HEK293 (cell line): ENCODE results near the gene MTG1.

Experiments used
- ZFP69B ChIP-seq: fragments of 450-650 bp; formaldehyde crosslinking; IDR thresholded peaks from 2 replicates; pipeline ENCODE4 v1.5.1; 2016; ENCODE audit warnings: missing biosample characterization, missing genetic modification characterization
- ZNF114 ChIP-seq: fragments of 450-650 bp; formaldehyde crosslinking; IDR thresholded peaks from 2 replicates; pipeline ENCODE4 v1.5.0; 2017; ENCODE audit warnings: missing biosample characterization, missing genetic modification characterization
- ZNF121 ChIP-seq: fragments of 450-650 bp; formaldehyde crosslinking; IDR thresholded peaks from 2 replicates; pipeline ENCODE4 v1.5.1; 2016; ENCODE audit warnings: missing biosample characterization, missing genetic modification characterization
- ZNF146 ChIP-seq: fragments of 450-650 bp; formaldehyde crosslinking; IDR thresholded peaks from 2 replicates; pipeline ENCODE4 v1.5.1; 2016; ENCODE audit warnings: missing biosample characterization, missing genetic modification characterization
- ZNF155 ChIP-seq: fragments of 450-650 bp; formaldehyde crosslinking; IDR thresholded peaks from 2 replicates; pipeline ENCODE4 v1.5.1; 2016; ENCODE audit warnings: missing biosample characterization, missing genetic modification characterization
- ZNF175 ChIP-seq: fragments of 450-650 bp; formaldehyde crosslinking; IDR thresholded peaks from 2 replicates; pipeline ENCODE4 v1.5.1; 2016; ENCODE audit warnings: missing biosample characterization, missing genetic modification characterization
- ZNF202 ChIP-seq: fragments of 450-650 bp; formaldehyde crosslinking; IDR thresholded peaks from 2 replicates; pipeline ENCODE4 v1.5.1; 2016; ENCODE audit warnings: missing biosample characterization, missing genetic modification characterization, borderline replicate concordance
- ZNF23 ChIP-seq: fragments of 450-650 bp; formaldehyde crosslinking; IDR thresholded peaks from 2 replicates; pipeline ENCODE4 v1.5.1; 2016; ENCODE audit warnings: missing biosample characterization, missing genetic modification characterization, borderline replicate concordance
- ZNF621 ChIP-seq: fragments of 450-650 bp; formaldehyde crosslinking; IDR thresholded peaks from 2 replicates; pipeline ENCODE4 v1.5.1; 2017; ENCODE audit warnings: missing biosample characterization, missing genetic modification characterization
- ZNF704 ChIP-seq: fragments of 450-650 bp; formaldehyde crosslinking; IDR thresholded peaks from 2 replicates; pipeline ENCODE4 v1.5.1; 2016; ENCODE audit warnings: missing biosample characterization, missing genetic modification characterization
- ZNF707 ChIP-seq: fragments of 450-650 bp; formaldehyde crosslinking; IDR thresholded peaks from 2 replicates; pipeline ENCODE4 v1.5.1; 2016; ENCODE audit warnings: missing biosample characterization, missing genetic modification characterization
- TF ChIP-seq, protein P1 (sequence below): fragments of 450-650 bp; formaldehyde crosslinking; IDR thresholded peaks from 2 replicates; pipeline ENCODE4 v1.5.1; 2016; ENCODE audit warnings: missing biosample characterization, missing genetic modification characterization

- TF ChIP-seq, protein P1, sequence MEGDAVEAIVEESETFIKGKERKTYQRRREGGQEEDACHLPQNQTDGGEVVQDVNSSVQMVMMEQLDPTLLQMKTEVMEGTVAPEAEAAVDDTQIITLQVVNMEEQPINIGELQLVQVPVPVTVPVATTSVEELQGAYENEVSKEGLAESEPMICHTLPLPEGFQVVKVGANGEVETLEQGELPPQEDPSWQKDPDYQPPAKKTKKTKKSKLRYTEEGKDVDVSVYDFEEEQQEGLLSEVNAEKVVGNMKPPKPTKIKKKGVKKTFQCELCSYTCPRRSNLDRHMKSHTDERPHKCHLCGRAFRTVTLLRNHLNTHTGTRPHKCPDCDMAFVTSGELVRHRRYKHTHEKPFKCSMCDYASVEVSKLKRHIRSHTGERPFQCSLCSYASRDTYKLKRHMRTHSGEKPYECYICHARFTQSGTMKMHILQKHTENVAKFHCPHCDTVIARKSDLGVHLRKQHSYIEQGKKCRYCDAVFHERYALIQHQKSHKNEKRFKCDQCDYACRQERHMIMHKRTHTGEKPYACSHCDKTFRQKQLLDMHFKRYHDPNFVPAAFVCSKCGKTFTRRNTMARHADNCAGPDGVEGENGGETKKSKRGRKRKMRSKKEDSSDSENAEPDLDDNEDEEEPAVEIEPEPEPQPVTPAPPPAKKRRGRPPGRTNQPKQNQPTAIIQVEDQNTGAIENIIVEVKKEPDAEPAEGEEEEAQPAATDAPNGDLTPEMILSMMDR (tag by site-specific recombination), result no peak
- TF ChIP-seq ZNF621 (tag by site-specific recombination) (no peak), ZNF114 (tag by site-specific recombination) (no peak), ZNF202 (tag by site-specific recombination) (no peak), ZNF23 (tag by site-specific recombination) (no peak), ZNF704 (tag by site-specific recombination) (no peak), ZNF175 (no peak), ZNF146 (tag by site-specific recombination) (no peak), ZFP69B (no peak), ZNF707 (tag by site-specific recombination) (no peak), ZNF155 (no peak), ZNF121 (tag by site-specific recombination) (no peak)
These were observed 42.3 kb upstream of the MTG1 start for GRCh38 chr10:133351408-133352318.
